Effector memory CD4-positive, alpha-beta T cell (primary cell): Measurements from ENCODE around the gene PPP1R26.
"Not testable (repeated sequence)": the region's sequence is repeated elsewhere in the genome, so short reads cannot be mapped to it uniquely, and the experiment has no call there.

ENCODE experiments used
- DNase-seq, 3 donors: peaks; one replicate each; pipeline ENCODE4 v3.0.0-alpha.2; 2020
- H3K27ac ChIP-seq: 2 replicates; pipeline ENCODE4 v1.7.0; 2013; ENCODE audit warnings: mild to moderate bottlenecking, low read length, moderate library complexity; ENCODE audit not compliant: insufficient read depth, poor library complexity, severe bottlenecking
- H3K27me3 ChIP-seq: replicated peaks from 2 replicates; pipeline ENCODE4 v1.7.0; 2013; ENCODE audit warnings: mild to moderate bottlenecking, low read length; ENCODE audit not compliant: insufficient read depth, control insufficient read depth, poor library complexity, severe bottlenecking
- H3K36me3 ChIP-seq: 2 replicates; pipeline ENCODE4 v1.7.0; 2013; ENCODE audit warnings: mild to moderate bottlenecking, low read length, moderate library complexity; ENCODE audit not compliant: control insufficient read depth, insufficient read depth
- H3K4me1 ChIP-seq: 2 replicates; pipeline ENCODE4 v1.7.0; 2013; ENCODE audit warnings: low read length, mild to moderate bottlenecking; ENCODE audit not compliant: control insufficient read depth, insufficient read depth, poor library complexity, severe bottlenecking
- H3K4me3 ChIP-seq: 2 replicates; pipeline ENCODE4 v1.7.0; 2013; ENCODE audit warnings: low read length, low read depth, mild to moderate bottlenecking; ENCODE audit not compliant: insufficient read depth, poor library complexity, severe bottlenecking
- H3K9me3 ChIP-seq: 2 replicates; pipeline ENCODE4 v1.7.0; 2013; ENCODE audit warnings: mild to moderate bottlenecking, low read length, moderate library complexity; ENCODE audit not compliant: control insufficient read depth

Gene PPP1R26

GRCh38 chr9:135443797-135444425 lies 35.7 kb upstream of the PPP1R26 start:
- no peak for DNase-seq
- Histone ChIP-seq H3K9me3 (no peaks in the 10 kb centered on the region), H3K36me3 (no peaks in the 10 kb centered on the region), H3K4me3 (no peak overlapping the region), H3K27me3 (no peaks in the 10 kb centered on the region), H3K27ac (no peak overlapping the region), H3K4me1 (peaks cover 2% of the 10 kb centered on the region)

- DNase-seq = no peak
- peaks cover 2% of the 10 kb centered on the region for H3K4me1 ChIP-seq
- H3K27ac ChIP-seq = no peak overlapping the region
- H3K27me3 ChIP-seq = no peaks in the 10 kb centered on the region
- H3K36me3 ChIP-seq = no peaks in the 10 kb centered on the region
- no peaks in the 10 kb centered on the region for H3K9me3 ChIP-seq
- H3K4me3 ChIP-seq = no peak overlapping the region
Measured at GRCh38 chr9:135447126-135447525, 32.5 kb upstream of the PPP1R26 start.

GRCh38 chr9:135448663-135449100 lies 30.9 kb upstream of the PPP1R26 start:
- no peak overlapping the region for H3K4me3 ChIP-seq
- H3K9me3 ChIP-seq = no peaks in the 10 kb centered on the region
- no peak overlapping the region for H3K27ac ChIP-seq
- no peaks in the 10 kb centered on the region for H3K27me3 ChIP-seq
- peaks cover 2% of the 10 kb centered on the region for H3K4me1 ChIP-seq
- H3K36me3 ChIP-seq = no peaks in the 10 kb centered on the region
- DNase-seq = no peak

- not testable (repeated sequence) for H3K27me3 ChIP-seq, H3K9me3 ChIP-seq, H3K4me1 ChIP-seq, H3K36me3 ChIP-seq, H3K4me3 ChIP-seq, H3K27ac ChIP-seq, DNase-seq
Measured at GRCh38 chr9:135449532-135449931, 30.1 kb upstream of the PPP1R26 start.

- no peak overlapping the region for H3K4me3 ChIP-seq
- DNase-seq = no peak
- no peaks in the 10 kb centered on the region for H3K9me3 ChIP-seq
- H3K27ac ChIP-seq = no peak overlapping the region
- H3K36me3 ChIP-seq = no peaks in the 10 kb centered on the region
- peaks cover 2% of the 10 kb centered on the region for H3K4me1 ChIP-seq
- H3K27me3 ChIP-seq = no peaks in the 10 kb centered on the region
Measured at GRCh38 chr9:135450956-135451355, 28.6 kb upstream of the PPP1R26 start.

- not testable (repeated sequence) for H3K27ac ChIP-seq, H3K4me1 ChIP-seq, H3K9me3 ChIP-seq, H3K4me3 ChIP-seq, H3K27me3 ChIP-seq, H3K36me3 ChIP-seq, DNase-seq
Measured at GRCh38 chr9:135451909-135452308, 27.7 kb upstream of the PPP1R26 start.

- Histone ChIP-seq H3K27me3 (no peaks in the 10 kb centered on the region), H3K4me3 (no peak overlapping the region), H3K36me3 (no peaks in the 10 kb centered on the region), H3K9me3 (no peaks in the 10 kb centered on the region), H3K27ac (no peak overlapping the region), H3K4me1 (no peaks in the 10 kb centered on the region)
- no peak for DNase-seq
Measured at GRCh38 chr9:135454737-135455136, 24.8 kb upstream of the PPP1R26 start.

GRCh38 chr9:135455401-135456030 lies 24.1 kb upstream of the PPP1R26 start:
- H3K27me3 ChIP-seq = no peaks in the 10 kb centered on the region
- H3K4me3 ChIP-seq = no peak overlapping the region
- no peak overlapping the region for H3K27ac ChIP-seq
- H3K9me3 ChIP-seq = no peaks in the 10 kb centered on the region
- no peaks in the 10 kb centered on the region for H3K4me1 ChIP-seq
- no peaks in the 10 kb centered on the region for H3K36me3 ChIP-seq
- no peak for DNase-seq

GRCh38 chr9:135456436-135457104 lies 23.0 kb upstream of the PPP1R26 start:
- Histone ChIP-seq H3K4me3 (no peak overlapping the region), H3K9me3 (no peaks in the 10 kb centered on the region), H3K27me3 (no peaks in the 10 kb centered on the region), H3K4me1 (no peaks in the 10 kb centered on the region), H3K27ac (no peak overlapping the region), H3K36me3 (no peaks in the 10 kb centered on the region)
- no peak for DNase-seq

- not testable (repeated sequence) for DNase-seq
Measured at GRCh38 chr9:135458478-135458877, 21.1 kb upstream of the PPP1R26 start.

More at GRCh38 chr9:135458478-135458877, 21.1 kb upstream of the PPP1R26 start:
- H3K36me3 ChIP-seq, H3K27me3 ChIP-seq, H3K27ac ChIP-seq, H3K4me3 ChIP-seq, H3K4me1 ChIP-seq, H3K9me3 ChIP-seq: not testable (repeated sequence)
